WTC11 (cell line): Measurements from ENCODE around the gene SLC10A7. TPM values are rescaled to one million over a fixed set of nuclear protein-coding genes. Genes with fewer than 3 reads are reported as not detected.

ENCODE experiments used
- ATAC-seq: fragments of 200-7000 bp; cut with Tn5 transposase; 2 replicates; pipeline ENCODE4 v1.10.0; 2021; ENCODE audit warnings: mild to moderate bottlenecking, moderate library complexity
- CTCF ChIA-PET: fragments of 300-600 bp; sonication (Branson Sonifier 250); formaldehyde crosslinking; loops from one replicate; lab custom pipeline; 2021; ENCODE audit warnings: antibody characterized with exemption; lab: Charles Lee
- POLR2A ChIA-PET: fragments of 350-600 bp; sonication (Branson Sonifier 250); formaldehyde crosslinking; loops from one replicate; lab custom pipeline; 2021; ENCODE audit warnings: antibody characterized with exemption; lab: Charles Lee
- DNase-seq: peaks from one replicate; pipeline ENCODE4 v3.0.0; 2021; ENCODE audit warnings: low spot score
- H3K27ac Mint-ChIP-seq: 2 replicates; pipeline ENCODE4 v1.8.0; 2021; ENCODE audit warnings: mixed read lengths
- H3K27me3 Mint-ChIP-seq: 2 replicates; pipeline ENCODE4 v1.8.0; 2021; ENCODE audit warnings: low read depth, mild to moderate bottlenecking, moderate library complexity, mixed read lengths
- H3K36me3 Mint-ChIP-seq: 2 replicates; pipeline ENCODE4 v1.8.0; 2021; ENCODE audit warnings: mixed read lengths
- H3K4me1 Mint-ChIP-seq: 2 replicates; pipeline ENCODE4 v1.8.0; 2022; ENCODE audit warnings: mixed read lengths
- H3K4me3 Mint-ChIP-seq: 2 replicates; pipeline ENCODE4 v1.8.0; 2021; ENCODE audit warnings: mild to moderate bottlenecking, moderate library complexity, mixed read lengths
- H3K9me3 Mint-ChIP-seq: 2 replicates; pipeline ENCODE4 v1.8.0; 2021; ENCODE audit warnings: mixed read lengths
- CREB1 ChIP-seq: sonication (generic); formaldehyde crosslinking; IDR thresholded peaks from 2 replicates; pipeline ENCODE4 v1.8.0; 2023; ENCODE audit warnings: mild to moderate bottlenecking, missing genetic modification reagents
- ELF4 ChIP-seq: sonication (generic); formaldehyde crosslinking; IDR thresholded peaks from 2 replicates; pipeline ENCODE4 v1.8.1; 2022; ENCODE audit warnings: low read depth, mild to moderate bottlenecking, moderate library complexity, missing genetic modification reagents
- EMX1 ChIP-seq: fragments of 250-450 bp; sonication (Bioruptor Pico); IDR thresholded peaks from 2 replicates; pipeline ENCODE4 v1.8.0; 2021; ENCODE audit warnings: mild to moderate bottlenecking
- ETV6 ChIP-seq: sonication (generic); formaldehyde crosslinking; IDR thresholded peaks from 2 replicates; pipeline ENCODE4 v1.8.1; 2022; ENCODE audit warnings: mild to moderate bottlenecking, missing genetic modification reagents
- FOXP1 ChIP-seq: sonication (generic); formaldehyde crosslinking; IDR thresholded peaks from 2 replicates; pipeline ENCODE4 v1.8.0; 2022; ENCODE audit warnings: missing genetic modification reagents, mild to moderate bottlenecking, moderate library complexity, borderline replicate concordance
- MYBL2 ChIP-seq: sonication (generic); formaldehyde crosslinking; IDR thresholded peaks from 2 replicates; pipeline ENCODE4 v1.8.1; 2023; ENCODE audit warnings: mild to moderate bottlenecking, moderate library complexity, missing genetic modification reagents
- NFE2L1 ChIP-seq: sonication (generic); formaldehyde crosslinking; IDR thresholded peaks from 2 replicates; pipeline ENCODE4 v1.8.1; 2023; ENCODE audit warnings: missing genetic modification reagents
- NR1H2 ChIP-seq: sonication (generic); formaldehyde crosslinking; IDR thresholded peaks from 2 replicates; pipeline ENCODE4 v1.9.0; 2021; ENCODE audit warnings: mild to moderate bottlenecking, moderate library complexity, missing genetic modification reagents
- NR3C1 ChIP-seq: sonication (generic); formaldehyde crosslinking; conservative IDR thresholded peaks from 2 replicates; pipeline ENCODE4 v1.8.1; 2023; ENCODE audit warnings: low read depth, mild to moderate bottlenecking, missing genetic modification reagents
- SP1 ChIP-seq: sonication (generic); formaldehyde crosslinking; conservative IDR thresholded peaks from 2 replicates; pipeline ENCODE4 v1.8.1; 2022; ENCODE audit warnings: missing genetic modification reagents
- ZNF671 ChIP-seq: fragments of 250-450 bp; sonication (Bioruptor Pico); IDR thresholded peaks from 2 replicates; pipeline ENCODE4 v1.8.0; 2021; ENCODE audit warnings: mild to moderate bottlenecking
- total RNA-seq: library from RNA; stranded (reverse); gene quantifications from 3 replicates; pipeline ENCODE4 v1.2.3, GENCODE V29; 2021
- TF ChIP-seq, protein P1 (sequence below): sonication (generic); formaldehyde crosslinking; IDR thresholded peaks from 2 replicates; pipeline ENCODE4 v1.8.0; 2023; ENCODE audit warnings: mild to moderate bottlenecking, missing genetic modification reagents
- TF ChIP-seq, protein P2 (sequence below): sonication (generic); formaldehyde crosslinking; IDR thresholded peaks from 2 replicates; pipeline ENCODE4 v1.8.1; 2022; ENCODE audit warnings: low read depth, mild to moderate bottlenecking, moderate library complexity, missing genetic modification reagents, borderline replicate concordance
- TF ChIP-seq, protein P3 (sequence below): fragments of 250-450 bp; sonication (Bioruptor Pico); IDR thresholded peaks from 2 replicates; pipeline ENCODE4 v1.8.0; 2021; ENCODE audit warnings: mild to moderate bottlenecking
- TF ChIP-seq, protein P4 (sequence below): fragments of 250-450 bp; sonication (Bioruptor Pico); IDR thresholded peaks from 2 replicates; pipeline ENCODE4 v1.9.0; 2021; ENCODE audit warnings: mild to moderate bottlenecking
- TF ChIP-seq, protein P5 (sequence below): sonication (generic); formaldehyde crosslinking; IDR thresholded peaks from 2 replicates; pipeline ENCODE4 v1.8.1; 2023; ENCODE audit warnings: mild to moderate bottlenecking, missing genetic modification reagents
- TF ChIP-seq, protein P6 (sequence below): sonication (generic); formaldehyde crosslinking; conservative IDR thresholded peaks from 2 replicates; pipeline ENCODE4 v1.8.1; 2022; ENCODE audit warnings: mild to moderate bottlenecking, missing genetic modification reagents

Gene SLC10A7
- total RNA-seq, 1 experiment from 2014 or later, result 5.0 TPM

DNA sequence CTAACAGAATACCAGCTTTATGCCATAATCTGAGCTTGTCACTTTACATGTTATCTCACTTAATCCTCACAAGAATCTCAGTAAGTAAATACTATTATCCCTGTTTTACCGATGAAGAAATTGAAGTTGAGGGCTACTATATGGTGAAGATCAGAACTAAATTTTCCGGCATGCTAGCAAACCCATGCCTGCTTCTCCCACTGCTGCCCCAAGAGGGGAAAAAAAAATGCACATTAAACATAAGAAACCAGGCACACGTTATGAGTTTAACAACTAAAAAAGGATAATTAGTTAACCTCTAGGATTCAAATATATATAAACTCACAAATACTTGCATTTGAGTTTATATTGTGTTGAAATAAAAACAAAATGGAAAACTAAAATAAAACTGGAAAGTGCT lies 10.8 kb downstream of the SLC10A7 start:
- no peaks in the 10 kb centered on the region for H3K36me3 Mint-ChIP-seq
- no peaks in the 10 kb centered on the region for H3K27me3 Mint-ChIP-seq
- no peak overlapping the region for H3K27ac Mint-ChIP-seq
- no peak overlapping the region for H3K4me3 Mint-ChIP-seq
- H3K9me3 Mint-ChIP-seq, result no peaks in the 10 kb centered on the region
- POLR2A ChIA-PET, result no interaction called here
- no peak for ATAC-seq
- TF ChIP-seq, protein P1, sequence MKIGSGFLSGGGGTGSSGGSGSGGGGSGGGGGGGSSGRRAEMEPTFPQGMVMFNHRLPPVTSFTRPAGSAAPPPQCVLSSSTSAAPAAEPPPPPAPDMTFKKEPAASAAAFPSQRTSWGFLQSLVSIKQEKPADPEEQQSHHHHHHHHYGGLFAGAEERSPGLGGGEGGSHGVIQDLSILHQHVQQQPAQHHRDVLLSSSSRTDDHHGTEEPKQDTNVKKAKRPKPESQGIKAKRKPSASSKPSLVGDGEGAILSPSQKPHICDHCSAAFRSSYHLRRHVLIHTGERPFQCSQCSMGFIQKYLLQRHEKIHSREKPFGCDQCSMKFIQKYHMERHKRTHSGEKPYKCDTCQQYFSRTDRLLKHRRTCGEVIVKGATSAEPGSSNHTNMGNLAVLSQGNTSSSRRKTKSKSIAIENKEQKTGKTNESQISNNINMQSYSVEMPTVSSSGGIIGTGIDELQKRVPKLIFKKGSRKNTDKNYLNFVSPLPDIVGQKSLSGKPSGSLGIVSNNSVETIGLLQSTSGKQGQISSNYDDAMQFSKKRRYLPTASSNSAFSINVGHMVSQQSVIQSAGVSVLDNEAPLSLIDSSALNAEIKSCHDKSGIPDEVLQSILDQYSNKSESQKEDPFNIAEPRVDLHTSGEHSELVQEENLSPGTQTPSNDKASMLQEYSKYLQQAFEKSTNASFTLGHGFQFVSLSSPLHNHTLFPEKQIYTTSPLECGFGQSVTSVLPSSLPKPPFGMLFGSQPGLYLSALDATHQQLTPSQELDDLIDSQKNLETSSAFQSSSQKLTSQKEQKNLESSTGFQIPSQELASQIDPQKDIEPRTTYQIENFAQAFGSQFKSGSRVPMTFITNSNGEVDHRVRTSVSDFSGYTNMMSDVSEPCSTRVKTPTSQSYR (CRISPR knock-in tag), result no peak
- no peak for TF ChIP-seq SP1 (CRISPR knock-in tag)
- TF ChIP-seq ELF4 (CRISPR knock-in tag), result no peak
- no peak for TF ChIP-seq EMX1
- TF ChIP-seq, protein P2, sequence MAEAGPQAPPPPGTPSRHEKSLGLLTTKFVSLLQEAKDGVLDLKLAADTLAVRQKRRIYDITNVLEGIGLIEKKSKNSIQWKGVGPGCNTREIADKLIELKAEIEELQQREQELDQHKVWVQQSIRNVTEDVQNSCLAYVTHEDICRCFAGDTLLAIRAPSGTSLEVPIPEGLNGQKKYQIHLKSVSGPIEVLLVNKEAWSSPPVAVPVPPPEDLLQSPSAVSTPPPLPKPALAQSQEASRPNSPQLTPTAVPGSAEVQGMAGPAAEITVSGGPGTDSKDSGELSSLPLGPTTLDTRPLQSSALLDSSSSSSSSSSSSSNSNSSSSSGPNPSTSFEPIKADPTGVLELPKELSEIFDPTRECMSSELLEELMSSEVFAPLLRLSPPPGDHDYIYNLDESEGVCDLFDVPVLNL, result no peak
- no peak for TF ChIP-seq NFE2L1 (CRISPR knock-in tag)
- no peak for TF ChIP-seq FOXP1 (CRISPR knock-in tag)
- TF ChIP-seq ETV6 (CRISPR knock-in tag), result no peak
- TF ChIP-seq, protein P3, sequence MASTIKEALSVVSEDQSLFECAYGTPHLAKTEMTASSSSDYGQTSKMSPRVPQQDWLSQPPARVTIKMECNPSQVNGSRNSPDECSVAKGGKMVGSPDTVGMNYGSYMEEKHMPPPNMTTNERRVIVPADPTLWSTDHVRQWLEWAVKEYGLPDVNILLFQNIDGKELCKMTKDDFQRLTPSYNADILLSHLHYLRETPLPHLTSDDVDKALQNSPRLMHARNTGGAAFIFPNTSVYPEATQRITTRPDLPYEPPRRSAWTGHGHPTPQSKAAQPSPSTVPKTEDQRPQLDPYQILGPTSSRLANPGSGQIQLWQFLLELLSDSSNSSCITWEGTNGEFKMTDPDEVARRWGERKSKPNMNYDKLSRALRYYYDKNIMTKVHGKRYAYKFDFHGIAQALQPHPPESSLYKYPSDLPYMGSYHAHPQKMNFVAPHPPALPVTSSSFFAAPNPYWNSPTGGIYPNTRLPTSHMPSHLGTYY, result no peak
- no peak for TF ChIP-seq MYBL2 (CRISPR knock-in tag)
- no peak for TF ChIP-seq NR3C1 (CRISPR knock-in tag)
- TF ChIP-seq, protein P4, sequence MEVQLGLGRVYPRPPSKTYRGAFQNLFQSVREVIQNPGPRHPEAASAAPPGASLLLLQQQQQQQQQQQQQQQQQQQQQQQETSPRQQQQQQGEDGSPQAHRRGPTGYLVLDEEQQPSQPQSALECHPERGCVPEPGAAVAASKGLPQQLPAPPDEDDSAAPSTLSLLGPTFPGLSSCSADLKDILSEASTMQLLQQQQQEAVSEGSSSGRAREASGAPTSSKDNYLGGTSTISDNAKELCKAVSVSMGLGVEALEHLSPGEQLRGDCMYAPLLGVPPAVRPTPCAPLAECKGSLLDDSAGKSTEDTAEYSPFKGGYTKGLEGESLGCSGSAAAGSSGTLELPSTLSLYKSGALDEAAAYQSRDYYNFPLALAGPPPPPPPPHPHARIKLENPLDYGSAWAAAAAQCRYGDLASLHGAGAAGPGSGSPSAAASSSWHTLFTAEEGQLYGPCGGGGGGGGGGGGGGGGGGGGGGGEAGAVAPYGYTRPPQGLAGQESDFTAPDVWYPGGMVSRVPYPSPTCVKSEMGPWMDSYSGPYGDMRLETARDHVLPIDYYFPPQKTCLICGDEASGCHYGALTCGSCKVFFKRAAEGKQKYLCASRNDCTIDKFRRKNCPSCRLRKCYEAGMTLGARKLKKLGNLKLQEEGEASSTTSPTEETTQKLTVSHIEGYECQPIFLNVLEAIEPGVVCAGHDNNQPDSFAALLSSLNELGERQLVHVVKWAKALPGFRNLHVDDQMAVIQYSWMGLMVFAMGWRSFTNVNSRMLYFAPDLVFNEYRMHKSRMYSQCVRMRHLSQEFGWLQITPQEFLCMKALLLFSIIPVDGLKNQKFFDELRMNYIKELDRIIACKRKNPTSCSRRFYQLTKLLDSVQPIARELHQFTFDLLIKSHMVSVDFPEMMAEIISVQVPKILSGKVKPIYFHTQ (CRISPR knock-in tag), result no peak
- TF ChIP-seq, protein P5, sequence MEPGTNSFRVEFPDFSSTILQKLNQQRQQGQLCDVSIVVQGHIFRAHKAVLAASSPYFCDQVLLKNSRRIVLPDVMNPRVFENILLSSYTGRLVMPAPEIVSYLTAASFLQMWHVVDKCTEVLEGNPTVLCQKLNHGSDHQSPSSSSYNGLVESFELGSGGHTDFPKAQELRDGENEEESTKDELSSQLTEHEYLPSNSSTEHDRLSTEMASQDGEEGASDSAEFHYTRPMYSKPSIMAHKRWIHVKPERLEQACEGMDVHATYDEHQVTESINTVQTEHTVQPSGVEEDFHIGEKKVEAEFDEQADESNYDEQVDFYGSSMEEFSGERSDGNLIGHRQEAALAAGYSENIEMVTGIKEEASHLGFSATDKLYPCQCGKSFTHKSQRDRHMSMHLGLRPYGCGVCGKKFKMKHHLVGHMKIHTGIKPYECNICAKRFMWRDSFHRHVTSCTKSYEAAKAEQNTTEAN, result no peak
- no peak for TF ChIP-seq ZNF671
- TF ChIP-seq NR1H2 (CRISPR knock-in tag), result no peak
- TF ChIP-seq, protein P6, sequence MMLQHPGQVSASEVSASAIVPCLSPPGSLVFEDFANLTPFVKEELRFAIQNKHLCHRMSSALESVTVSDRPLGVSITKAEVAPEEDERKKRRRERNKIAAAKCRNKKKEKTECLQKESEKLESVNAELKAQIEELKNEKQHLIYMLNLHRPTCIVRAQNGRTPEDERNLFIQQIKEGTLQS (CRISPR knock-in tag), result no peak
- TF ChIP-seq CREB1, result no peak
- DNase-seq, result no peak
- CTCF ChIA-PET, result no interaction called here
- H3K4me1 Mint-ChIP-seq, result no peaks in the 10 kb centered on the region
